ENCODE data around the gene CHD6. TPM values are rescaled to one million over a fixed set of nuclear protein-coding genes. Genes with fewer than 3 reads are reported as not detected.

Gene CHD6
- total and polyA plus RNA-seq, 2 of the 13 experiments (the other 11 are each of a cell fraction or from before 2014, with no cell fraction given), result 14.4 to 52.0 TPM

DNA sequence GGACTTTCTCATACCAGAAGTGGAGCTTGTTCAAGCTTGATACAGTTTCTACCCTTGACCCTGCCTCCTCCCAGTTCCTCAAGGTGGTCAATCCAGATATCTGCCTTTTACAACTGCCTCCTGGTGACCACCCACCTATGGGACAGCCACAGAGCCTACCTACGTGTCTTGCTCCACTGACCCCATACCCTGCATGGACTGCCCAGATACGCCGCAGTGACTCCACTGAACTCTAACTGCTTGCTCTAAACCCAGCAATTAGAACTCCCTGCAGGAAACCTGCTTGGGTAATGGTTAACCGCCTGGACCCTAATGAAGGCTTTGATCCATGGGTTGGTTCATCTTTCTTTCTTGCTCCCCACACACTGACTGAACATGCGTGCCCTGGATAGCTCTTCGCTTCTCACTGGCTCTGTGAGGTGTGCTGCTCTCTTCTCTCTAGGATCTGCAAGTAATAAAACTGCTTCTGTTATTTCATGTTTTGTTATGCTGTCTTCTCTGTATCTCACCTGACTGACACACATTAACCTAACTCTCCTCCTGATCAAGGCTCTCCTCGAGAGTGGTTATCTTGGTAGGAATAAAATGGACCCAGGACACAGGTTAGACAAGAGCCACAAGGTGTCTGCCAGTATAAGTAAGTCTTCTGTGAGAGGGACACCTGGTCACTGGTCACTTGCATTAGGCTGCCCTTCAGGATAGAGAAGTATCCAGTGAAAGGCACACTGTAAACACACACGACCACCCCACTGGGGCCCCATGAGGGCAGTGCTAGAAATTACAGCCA, 79.2 kb downstream of the CHD6 start (continued):
- TF ChIP-seq, protein P1, sequence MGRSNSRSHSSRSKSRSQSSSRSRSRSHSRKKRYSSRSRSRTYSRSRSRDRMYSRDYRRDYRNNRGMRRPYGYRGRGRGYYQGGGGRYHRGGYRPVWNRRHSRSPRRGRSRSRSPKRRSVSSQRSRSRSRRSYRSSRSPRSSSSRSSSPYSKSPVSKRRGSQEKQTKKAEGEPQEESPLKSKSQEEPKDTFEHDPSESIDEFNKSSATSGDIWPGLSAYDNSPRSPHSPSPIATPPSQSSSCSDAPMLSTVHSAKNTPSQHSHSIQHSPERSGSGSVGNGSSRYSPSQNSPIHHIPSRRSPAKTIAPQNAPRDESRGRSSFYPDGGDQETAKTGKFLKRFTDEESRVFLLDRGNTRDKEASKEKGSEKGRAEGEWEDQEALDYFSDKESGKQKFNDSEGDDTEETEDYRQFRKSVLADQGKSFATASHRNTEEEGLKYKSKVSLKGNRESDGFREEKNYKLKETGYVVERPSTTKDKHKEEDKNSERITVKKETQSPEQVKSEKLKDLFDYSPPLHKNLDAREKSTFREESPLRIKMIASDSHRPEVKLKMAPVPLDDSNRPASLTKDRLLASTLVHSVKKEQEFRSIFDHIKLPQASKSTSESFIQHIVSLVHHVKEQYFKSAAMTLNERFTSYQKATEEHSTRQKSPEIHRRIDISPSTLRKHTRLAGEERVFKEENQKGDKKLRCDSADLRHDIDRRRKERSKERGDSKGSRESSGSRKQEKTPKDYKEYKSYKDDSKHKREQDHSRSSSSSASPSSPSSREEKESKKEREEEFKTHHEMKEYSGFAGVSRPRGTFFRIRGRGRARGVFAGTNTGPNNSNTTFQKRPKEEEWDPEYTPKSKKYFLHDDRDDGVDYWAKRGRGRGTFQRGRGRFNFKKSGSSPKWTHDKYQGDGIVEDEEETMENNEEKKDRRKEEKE (IDR thresholded peaks at IDR 0.05), result no peak
- TF ChIP-seq, protein P2, sequence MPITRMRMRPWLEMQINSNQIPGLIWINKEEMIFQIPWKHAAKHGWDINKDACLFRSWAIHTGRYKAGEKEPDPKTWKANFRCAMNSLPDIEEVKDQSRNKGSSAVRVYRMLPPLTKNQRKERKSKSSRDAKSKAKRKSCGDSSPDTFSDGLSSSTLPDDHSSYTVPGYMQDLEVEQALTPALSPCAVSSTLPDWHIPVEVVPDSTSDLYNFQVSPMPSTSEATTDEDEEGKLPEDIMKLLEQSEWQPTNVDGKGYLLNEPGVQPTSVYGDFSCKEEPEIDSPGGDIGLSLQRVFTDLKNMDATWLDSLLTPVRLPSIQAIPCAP (CRISPR knock-in tag; IDR thresholded peaks at IDR 0.05; ENCODE audit: low read depth), result no peak
- TF ChIP-seq ETV6 (CRISPR knock-in tag; conservative IDR thresholded peaks at IDR 0.05), result 0 out of 2 replicates have a peak, but pooled peaks have one; percentile 18
- no peak for TF ChIP-seq ZNF589 (CRISPR knock-in tag; conservative IDR thresholded peaks at IDR 0.05)
- TF ChIP-seq, protein P3, sequence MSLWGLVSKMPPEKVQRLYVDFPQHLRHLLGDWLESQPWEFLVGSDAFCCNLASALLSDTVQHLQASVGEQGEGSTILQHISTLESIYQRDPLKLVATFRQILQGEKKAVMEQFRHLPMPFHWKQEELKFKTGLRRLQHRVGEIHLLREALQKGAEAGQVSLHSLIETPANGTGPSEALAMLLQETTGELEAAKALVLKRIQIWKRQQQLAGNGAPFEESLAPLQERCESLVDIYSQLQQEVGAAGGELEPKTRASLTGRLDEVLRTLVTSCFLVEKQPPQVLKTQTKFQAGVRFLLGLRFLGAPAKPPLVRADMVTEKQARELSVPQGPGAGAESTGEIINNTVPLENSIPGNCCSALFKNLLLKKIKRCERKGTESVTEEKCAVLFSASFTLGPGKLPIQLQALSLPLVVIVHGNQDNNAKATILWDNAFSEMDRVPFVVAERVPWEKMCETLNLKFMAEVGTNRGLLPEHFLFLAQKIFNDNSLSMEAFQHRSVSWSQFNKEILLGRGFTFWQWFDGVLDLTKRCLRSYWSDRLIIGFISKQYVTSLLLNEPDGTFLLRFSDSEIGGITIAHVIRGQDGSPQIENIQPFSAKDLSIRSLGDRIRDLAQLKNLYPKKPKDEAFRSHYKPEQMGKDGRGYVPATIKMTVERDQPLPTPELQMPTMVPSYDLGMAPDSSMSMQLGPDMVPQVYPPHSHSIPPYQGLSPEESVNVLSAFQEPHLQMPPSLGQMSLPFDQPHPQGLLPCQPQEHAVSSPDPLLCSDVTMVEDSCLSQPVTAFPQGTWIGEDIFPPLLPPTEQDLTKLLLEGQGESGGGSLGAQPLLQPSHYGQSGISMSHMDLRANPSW (CRISPR knock-in tag; IDR thresholded peaks at IDR 0.05; ENCODE audit: borderline replicate concordance), result peak; percentile 67
- peak; percentile 53; the same call in 1 of the 2 replicates for TF ChIP-seq CBX5 (CRISPR knock-in tag; IDR thresholded peaks at IDR 0.05; ENCODE audit: borderline replicate concordance)
- TF ChIP-seq NFE2L1 (CRISPR knock-in tag; IDR thresholded peaks at IDR 0.05; ENCODE audit: borderline replicate concordance), result no peak
- 0 out of 2 replicates have a peak, but pooled peaks have one; percentile 31 for TF ChIP-seq NFYB (CRISPR knock-in tag; IDR thresholded peaks at IDR 0.05)
- peak; percentile 70 for TF ChIP-seq RARA (CRISPR knock-in tag; IDR thresholded peaks at IDR 0.05)
- no peak for TF ChIP-seq ZBTB21 (CRISPR knock-in tag; IDR thresholded peaks at IDR 0.05)
- TF ChIP-seq ZFP90 (CRISPR knock-in tag; IDR thresholded peaks at IDR 0.05; ENCODE audit: borderline replicate concordance), result no peak
- TF ChIP-seq, protein P4, sequence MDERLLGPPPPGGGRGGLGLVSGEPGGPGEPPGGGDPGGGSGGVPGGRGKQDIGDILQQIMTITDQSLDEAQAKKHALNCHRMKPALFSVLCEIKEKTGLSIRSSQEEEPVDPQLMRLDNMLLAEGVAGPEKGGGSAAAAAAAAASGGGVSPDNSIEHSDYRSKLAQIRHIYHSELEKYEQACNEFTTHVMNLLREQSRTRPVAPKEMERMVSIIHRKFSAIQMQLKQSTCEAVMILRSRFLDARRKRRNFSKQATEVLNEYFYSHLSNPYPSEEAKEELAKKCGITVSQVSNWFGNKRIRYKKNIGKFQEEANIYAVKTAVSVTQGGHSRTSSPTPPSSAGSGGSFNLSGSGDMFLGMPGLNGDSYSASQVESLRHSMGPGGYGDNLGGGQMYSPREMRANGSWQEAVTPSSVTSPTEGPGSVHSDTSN (CRISPR knock-in tag; IDR thresholded peaks at IDR 0.05), result no peak
- peak; percentile 81; the same call in 1 of the 2 replicates for TF ChIP-seq ZNF350 (CRISPR knock-in tag; IDR thresholded peaks at IDR 0.05; ENCODE audit: borderline replicate concordance, low read depth)
- TF ChIP-seq, protein P5, sequence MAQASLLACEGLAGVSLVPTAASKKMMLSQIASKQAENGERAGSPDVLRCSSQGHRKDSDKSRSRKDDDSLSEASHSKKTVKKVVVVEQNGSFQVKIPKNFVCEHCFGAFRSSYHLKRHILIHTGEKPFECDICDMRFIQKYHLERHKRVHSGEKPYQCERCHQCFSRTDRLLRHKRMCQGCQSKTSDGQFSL (CRISPR knock-in tag; IDR thresholded peaks at IDR 0.05), result no peak
- peak; percentile 90 for TF ChIP-seq FOXC1 (CRISPR knock-in tag; IDR thresholded peaks at IDR 0.05; ENCODE audit: borderline replicate concordance)
- TF ChIP-seq GLI4 (CRISPR knock-in tag; IDR thresholded peaks at IDR 0.05; ENCODE audit: borderline replicate concordance), result peak; percentile 52; the same call in 1 of the 2 replicates
- TF ChIP-seq MLLT10 (CRISPR knock-in tag; IDR thresholded peaks at IDR 0.05), result no peak
- no peak for TF ChIP-seq FOXA1 (IDR thresholded peaks at IDR 0.05)
- TF ChIP-seq FOXA1 (CRISPR knock-in tag; IDR thresholded peaks at IDR 0.05), result peak; percentile 71
- peak; percentile 56; the same call in 1 of the 2 replicates for TF ChIP-seq ZNF652 (CRISPR knock-in tag; IDR thresholded peaks at IDR 0.05; ENCODE audit: borderline replicate concordance, low read depth)
- TF ChIP-seq, protein P6, sequence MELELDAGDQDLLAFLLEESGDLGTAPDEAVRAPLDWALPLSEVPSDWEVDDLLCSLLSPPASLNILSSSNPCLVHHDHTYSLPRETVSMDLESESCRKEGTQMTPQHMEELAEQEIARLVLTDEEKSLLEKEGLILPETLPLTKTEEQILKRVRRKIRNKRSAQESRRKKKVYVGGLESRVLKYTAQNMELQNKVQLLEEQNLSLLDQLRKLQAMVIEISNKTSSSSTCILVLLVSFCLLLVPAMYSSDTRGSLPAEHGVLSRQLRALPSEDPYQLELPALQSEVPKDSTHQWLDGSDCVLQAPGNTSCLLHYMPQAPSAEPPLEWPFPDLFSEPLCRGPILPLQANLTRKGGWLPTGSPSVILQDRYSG (CRISPR knock-in tag; IDR thresholded peaks at IDR 0.05), result no peak

Data from HepG2 (cell line).